Natural killer cell (primary cell): ENCODE results near the gene KAT8. TPM values are rescaled to one million over a fixed set of nuclear protein-coding genes. Genes with fewer than 3 reads are reported as not detected.
"Not testable (repeated sequence)": the region's sequence is repeated elsewhere in the genome, so short reads cannot be mapped to it uniquely, and the experiment has no call there.

Source experiments
- ATAC-seq, 3 donors: fragments of 150-1000 bp in 2 of 3; fragments of 200-7000 bp in 1 of 3; cut with Tn5 transposase; 1 replicate in 1 of 3; 2 replicates in 2 of 3; pipeline ENCODE4 v1.10.0; 2021; ENCODE audit warnings: mild to moderate bottlenecking in 2 of 3, moderate library complexity in 2 of 3
- DNase-seq, 2 donors: peaks; one replicate each; pipeline versions ENCODE4 v3.0.0 to v3.0.0-alpha.2; 2013 to 2021; ENCODE audit warnings: mixed read lengths in 1 of 2
- H3K27ac ChIP-seq: one replicate; pipeline ENCODE4 v1.5.1; 2013; ENCODE audit warnings: mild to moderate bottlenecking, low read length
- H3K27me3 ChIP-seq: one replicate; pipeline ENCODE4 v1.6.1; 2013; ENCODE audit warnings: low read length; ENCODE audit not compliant: control insufficient read depth, insufficient read depth
- H3K36me3 ChIP-seq: one replicate; pipeline ENCODE4 v1.6.1; 2013; ENCODE audit warnings: low read length; ENCODE audit not compliant: control insufficient read depth, insufficient read depth
- H3K4me1 ChIP-seq: one replicate; pipeline ENCODE4 v1.6.1; 2013; ENCODE audit warnings: low read length; ENCODE audit not compliant: control insufficient read depth, insufficient read depth
- H3K4me3 ChIP-seq: one replicate; pipeline ENCODE4 v1.5.1; 2013; ENCODE audit warnings: low read length
- H3K9me3 ChIP-seq: one replicate; pipeline ENCODE4 v1.6.1; 2013; ENCODE audit warnings: low read length; ENCODE audit not compliant: control insufficient read depth, insufficient read depth
- H3K27ac Mint-ChIP-seq, 2 donors: one replicate each; pipeline ENCODE4 v1.8.0; 2022; ENCODE audit warnings: mild to moderate bottlenecking in 2 of 2, mixed read lengths in 2 of 2, moderate library complexity in 1 of 2
- H3K27me3 Mint-ChIP-seq, 2 donors: one replicate each; pipeline ENCODE4 v1.8.0; 2022; ENCODE audit warnings: low read depth in 2 of 2, mixed read lengths in 2 of 2
- H3K36me3 Mint-ChIP-seq: one replicate; pipeline ENCODE4 v1.8.0; 2022; ENCODE audit warnings: mixed read lengths
- H3K4me1 Mint-ChIP-seq, 2 donors: one replicate each; pipeline ENCODE4 v1.8.0; 2022; ENCODE audit warnings: mixed read lengths in 2 of 2
- H3K4me3 Mint-ChIP-seq: one replicate; pipeline ENCODE4 v1.8.0; 2022; ENCODE audit warnings: mild to moderate bottlenecking, moderate library complexity, mixed read lengths
- H3K9me3 Mint-ChIP-seq, 2 donors: one replicate each; pipeline ENCODE4 v1.8.0; 2022; ENCODE audit warnings: mixed read lengths in 2 of 2
- WGBS: methylation state at CpG from one replicate; pipeline ENCODE4 v1.1.7; 2013; ENCODE audit warnings: missing lambda C conversion rate; ENCODE audit not compliant: insufficient coverage; 5-methylcytosine and 5-hydroxymethylcytosine counted together
- intact Hi-C: fragments of 100-400 bp; cut with micrococcal nuclease; formaldehyde crosslinking; loops from one replicate; pipeline ENCODE4 v1.14.2; 2022
- total RNA-seq, 4 donors: library from RNA; stranded (reverse); fragments of 120-200 nt in 1 of 4; gene quantifications; one replicate each; pipeline versions ENCODE4 v1.2.3 to v1.2.4, GENCODE V29; 2013 to 2022
- TF ChIP-seq, protein P1 (sequence below): fragments of 200-600 bp; IDR thresholded peaks from one replicate; pipeline ENCODE4 v1.8.0; 2022; ENCODE audit warnings: antibody characterized with exemption

Gene KAT8
- total RNA-seq, 3 donors from 2014 or later (not counting 1 experiment from before 2014, with no cell fraction given): 90.6 to 101 (median 93.4) TPM

DNA sequence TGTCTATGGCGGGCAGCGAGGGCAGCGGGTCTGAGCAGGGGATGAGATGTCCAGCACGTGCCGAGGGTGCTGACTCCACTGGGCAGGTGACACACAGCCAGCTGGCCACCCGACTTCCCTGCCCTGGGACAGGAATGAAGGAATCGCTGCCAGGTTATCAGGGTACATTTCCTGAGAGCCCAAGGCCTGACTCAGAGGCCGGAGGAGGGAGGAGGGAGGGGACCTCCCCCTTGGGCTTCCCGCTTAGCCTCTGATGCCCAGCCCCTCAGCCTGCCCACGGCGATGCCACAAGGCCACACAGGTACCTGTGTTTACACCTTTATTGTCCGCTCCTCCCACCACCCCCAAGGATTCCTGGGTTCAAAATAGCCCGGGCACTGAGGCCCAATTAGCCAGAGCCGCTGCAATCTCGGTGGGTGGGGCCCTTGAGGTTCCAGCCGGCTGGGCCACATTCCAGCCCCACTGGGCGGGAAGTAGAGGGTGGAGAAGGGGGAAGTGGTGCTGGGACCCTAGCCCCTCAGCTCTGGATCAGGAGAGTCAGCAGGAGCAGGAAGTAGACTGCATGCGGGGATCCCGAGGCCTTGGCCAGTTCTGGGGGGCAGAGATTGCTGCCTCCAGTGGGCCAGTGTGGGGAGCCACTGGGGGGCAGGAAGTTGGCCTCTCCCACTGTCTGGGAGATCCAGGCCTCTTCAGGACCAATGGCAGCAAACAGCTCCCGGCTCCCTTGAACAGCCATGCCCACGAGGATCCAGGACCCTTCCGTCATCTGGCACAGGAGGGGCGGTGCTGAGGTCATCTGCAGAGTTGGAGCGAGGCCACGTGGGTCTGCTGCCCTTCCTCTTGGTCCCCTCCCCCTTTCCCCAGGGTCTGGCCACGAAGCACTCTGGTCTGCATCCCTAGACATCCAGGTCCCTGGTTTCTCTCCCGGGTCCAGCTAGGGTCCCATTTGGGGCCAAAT is 21.4 kb downstream of the KAT8 start:
- Mint-ChIP-seq H3K4me3 (no peak overlapping the region), H3K36me3 (no peaks in the 10 kb centered on the region), H3K27me3 (no peaks in the 10 kb centered on the region), H3K27ac (no peak overlapping the region), H3K9me3 (no peaks in the 10 kb centered on the region), H3K4me1 (peaks cover 11 to 19% of the 10 kb centered on the region in 2 donors)
- WGBS: 92% methylated on average over 27 of the region's 27 CpGs
- Histone ChIP-seq H3K27ac (no peak overlapping the region), H3K27me3 (no peaks in the 10 kb centered on the region), H3K4me3 (no peak overlapping the region), H3K4me1 (peaks cover 24% of the 10 kb centered on the region), H3K9me3 (no peaks in the 10 kb centered on the region), H3K36me3 (no peaks in the 10 kb centered on the region)
- DNase-seq: no peak
- intact Hi-C loops: no loop called here
- TF ChIP-seq, protein P1, sequence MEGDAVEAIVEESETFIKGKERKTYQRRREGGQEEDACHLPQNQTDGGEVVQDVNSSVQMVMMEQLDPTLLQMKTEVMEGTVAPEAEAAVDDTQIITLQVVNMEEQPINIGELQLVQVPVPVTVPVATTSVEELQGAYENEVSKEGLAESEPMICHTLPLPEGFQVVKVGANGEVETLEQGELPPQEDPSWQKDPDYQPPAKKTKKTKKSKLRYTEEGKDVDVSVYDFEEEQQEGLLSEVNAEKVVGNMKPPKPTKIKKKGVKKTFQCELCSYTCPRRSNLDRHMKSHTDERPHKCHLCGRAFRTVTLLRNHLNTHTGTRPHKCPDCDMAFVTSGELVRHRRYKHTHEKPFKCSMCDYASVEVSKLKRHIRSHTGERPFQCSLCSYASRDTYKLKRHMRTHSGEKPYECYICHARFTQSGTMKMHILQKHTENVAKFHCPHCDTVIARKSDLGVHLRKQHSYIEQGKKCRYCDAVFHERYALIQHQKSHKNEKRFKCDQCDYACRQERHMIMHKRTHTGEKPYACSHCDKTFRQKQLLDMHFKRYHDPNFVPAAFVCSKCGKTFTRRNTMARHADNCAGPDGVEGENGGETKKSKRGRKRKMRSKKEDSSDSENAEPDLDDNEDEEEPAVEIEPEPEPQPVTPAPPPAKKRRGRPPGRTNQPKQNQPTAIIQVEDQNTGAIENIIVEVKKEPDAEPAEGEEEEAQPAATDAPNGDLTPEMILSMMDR: no peak
- ATAC-seq: no peak

DNA sequence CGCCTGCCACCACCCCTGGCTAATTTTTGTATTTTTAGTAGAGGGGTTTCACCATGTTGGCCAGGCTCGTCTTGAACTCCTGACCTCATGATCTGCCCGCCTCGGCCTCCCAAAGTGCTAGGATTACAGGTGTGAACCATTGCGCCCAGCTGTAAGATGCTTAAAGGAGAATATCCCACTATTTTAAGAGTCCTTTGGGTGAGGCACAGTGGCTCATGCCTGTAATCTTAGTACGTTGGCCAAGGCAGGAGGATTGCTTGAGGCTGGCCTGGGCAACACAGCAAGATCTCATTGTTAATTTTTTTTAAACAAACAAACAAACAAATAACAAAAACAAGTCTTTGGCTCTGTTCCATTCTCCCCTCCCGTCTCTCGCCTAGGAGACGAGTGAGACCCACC is 23.6 kb downstream of the KAT8 start:
- H3K9me3 ChIP-seq, H3K27ac ChIP-seq, H3K4me3 Mint-ChIP-seq, H3K27me3 ChIP-seq, H3K36me3 Mint-ChIP-seq, H3K27me3 Mint-ChIP-seq, H3K9me3 Mint-ChIP-seq, H3K4me3 ChIP-seq, ATAC-seq, H3K36me3 ChIP-seq, DNase-seq: not testable (repeated sequence)
- Mint-ChIP-seq H3K4me1 (peaks cover 15 to 22% of the 10 kb centered on the region in 2 donors), H3K27ac (peak overlapping the region in 1 of 2 donors; percentile 82)
- intact Hi-C loops: loop anchor here (5.0 kb wide), 2 partner anchors 34 to 301 kb away; partner anchors contain the start of genes BCKDK and ZNF843
- 94% methylated on average over 9 of the region's 9 CpGs for WGBS
- peaks cover 19% of the 10 kb centered on the region for H3K4me1 ChIP-seq

DNA sequence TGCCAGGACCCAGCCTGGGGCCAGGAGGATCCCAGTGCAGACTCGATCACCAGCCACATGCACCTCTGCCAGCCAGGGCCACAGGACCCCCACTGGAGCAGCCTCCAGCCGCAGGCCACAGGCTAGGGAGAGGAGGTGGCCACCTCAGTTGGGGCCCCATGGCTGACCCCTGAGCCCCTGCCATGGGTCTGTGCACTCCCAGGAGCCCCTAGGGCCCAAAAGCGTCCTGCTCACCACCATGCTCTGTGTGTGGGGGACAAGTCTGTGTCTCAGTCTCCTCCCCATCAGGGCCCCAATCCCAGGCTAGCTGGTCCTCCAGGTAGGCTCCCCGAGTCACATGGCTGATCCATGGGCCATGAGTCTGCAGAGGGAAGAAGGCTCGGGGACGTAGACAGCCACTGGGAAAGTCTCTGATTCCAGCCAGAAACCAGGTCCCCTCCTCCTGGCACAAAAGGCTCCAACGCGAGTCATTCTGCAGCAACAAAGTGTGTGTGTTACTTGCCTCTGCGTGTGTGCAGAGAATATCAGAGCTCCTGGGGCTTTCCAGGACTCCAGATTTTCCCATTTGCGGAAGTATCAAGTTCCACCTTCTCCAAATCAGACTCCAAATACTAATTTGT is 24.1 kb downstream of the KAT8 start:
- H3K4me3 Mint-ChIP-seq: peak overlapping the region; percentile 75
- peaks cover 19% of the 10 kb centered on the region for H3K4me1 ChIP-seq
- no peaks in the 10 kb centered on the region for H3K9me3 ChIP-seq
- intact Hi-C loops: loop anchor here (1.0 to 5.0 kb wide), 4 partner anchors 34 to 301 kb away; partner anchors contain the start of genes BCKDK, HSD3B7 and ZNF843
- peak overlapping the region; percentile 76 to 82 for H3K27ac Mint-ChIP-seq
- ATAC-seq (no peak), DNase-seq (no peak)
- peak overlapping the region; percentile 62 for H3K27ac ChIP-seq
- peaks cover 15 to 22% of the 10 kb centered on the region in 2 donors for H3K4me1 Mint-ChIP-seq
- no peaks in the 10 kb centered on the region for H3K36me3 ChIP-seq
- H3K27me3 ChIP-seq: no peaks in the 10 kb centered on the region
- WGBS: 59% methylated on average over 10 of the region's 10 CpGs
- peak overlapping the region; percentile 6 for H3K4me3 ChIP-seq
- H3K36me3 Mint-ChIP-seq: no peaks in the 10 kb centered on the region
- H3K27me3 Mint-ChIP-seq: no peaks in the 10 kb centered on the region
- TF ChIP-seq, protein P1: no peak
- H3K9me3 Mint-ChIP-seq: no peaks in the 10 kb centered on the region
